HCT116 (cell line): ENCODE data around the gene TMEM117. TPM values are rescaled to one million over a fixed set of nuclear protein-coding genes. Genes with fewer than 3 reads are reported as not detected.

ENCODE experiments used
- ATAC-seq: fragments of 200-7000 bp; cut with Tn5 transposase; 2 replicates; pipeline ENCODE4 v1.9.1; 2020; ENCODE audit warnings: mild to moderate bottlenecking, moderate library complexity
- BruUV-seq: library from RNA; stranded (reverse); fragments of 400-500 nt; replicated peaks from 2 replicates; lab custom pipeline; 2021; lab: Mats Ljungman, UMichigan
- CTCF ChIA-PET: fragments of 300-600 bp; sonication (Branson Sonifier 250); formaldehyde crosslinking; loops from one replicate; lab custom pipeline; 2021; ENCODE audit warnings: antibody characterized with exemption; lab: Charles Lee
- POLR2A ChIA-PET: fragments of 300-600, 350-600 bp; sonication (Branson Sonifier 250); formaldehyde crosslinking; loops from one replicate; lab custom pipeline; 2021; ENCODE audit warnings: antibody characterized with exemption; lab: Charles Lee
- RAD21 ChIA-PET, 2 experiments: fragments of 300-600 bp; sonication (Branson Sonifier 250); formaldehyde crosslinking; loops; one replicate each; lab custom pipeline; 2023; ENCODE audit warnings: low total read pairs in 2 of 2; ENCODE audit not compliant: uncharacterized antibody in 2 of 2, unreplicated experiment in 2 of 2, low non-redundant PET in 1 of 2; lab: Charles Lee
- DNase-seq: peaks from one replicate; pipeline ENCODE4 v3.0.0-alpha.2; 2010; ENCODE audit warnings: low read depth, low spot score
- H2AFZ ChIP-seq: fragments of 200-600 bp; shearing (Covaris generic), sonication (generic); 2 replicates; pipeline ENCODE4 v1.6.1; 2017; ENCODE audit warnings: low read depth, mixed run types, mixed read lengths, antibody characterized with exemption, low read length; ENCODE audit not compliant: poor library complexity, severe bottlenecking
- H3K27ac ChIP-seq: 2 replicates; pipeline ENCODE4 v1.5.1; 2012; ENCODE audit warnings: low read depth, low read length
- H3K27me3 ChIP-seq: fragments of 200-600 bp; sonication (generic); 2 replicates; pipeline ENCODE4 v1.6.1; 2016; ENCODE audit warnings: mixed run types, low read length, mixed read lengths; ENCODE audit not compliant: insufficient read depth
- H3K36me3 ChIP-seq, 2 experiments: fragments of 200-500 bp in 1 of 2; fragments of 200-600 bp in 1 of 2; sonication (Bioruptor generic) in 1 of 2; sonication (generic) in 1 of 2; 2 replicates each; pipeline versions ENCODE4 v1.5.1 to v1.6.1; 2014 to 2016; ENCODE audit warnings: low read length in 2 of 2, inconsistent platforms in 1 of 2, mixed read lengths in 1 of 2, mixed run types in 1 of 2; ENCODE audit not compliant: insufficient read depth in 2 of 2, control insufficient read depth in 1 of 2
- H3K4me1 ChIP-seq, 2 experiments: fragments of 200-600 bp in 1 of 2; sonication (generic) in 1 of 2; 2 replicates each; pipeline versions ENCODE4 v1.5.1 to v1.6.1; 2012 to 2017; ENCODE audit warnings: low read length in 2 of 2, inconsistent platforms in 1 of 2, mild to moderate bottlenecking in 1 of 2, mixed read lengths in 1 of 2, mixed run types in 1 of 2, moderate library complexity in 1 of 2; ENCODE audit not compliant: insufficient read depth in 2 of 2, control insufficient read depth in 1 of 2
- H3K4me2 ChIP-seq: fragments of 200-600 bp; sonication (generic); 2 replicates; pipeline ENCODE4 v1.6.1; 2017; ENCODE audit warnings: mixed run types, low read length, mixed read lengths
- H3K4me3 ChIP-seq, 2 experiments: fragments of 200-600 bp in 1 of 2; sonication (generic) in 1 of 2; replicated peaks in 1 of 2; 2 replicates each; pipeline ENCODE4 v1.5.1; 2011 to 2016; ENCODE audit warnings: low read length in 2 of 2, control low read depth in 1 of 2, low read depth in 1 of 2, mild to moderate bottlenecking in 1 of 2, mixed read lengths in 1 of 2, mixed run types in 1 of 2
- H3K79me2 ChIP-seq: fragments of 200-600 bp; sonication (generic); 2 replicates; pipeline ENCODE4 v1.6.1; 2017; ENCODE audit warnings: mild to moderate bottlenecking, mixed run types, low read length, moderate library complexity, mixed read lengths; ENCODE audit not compliant: insufficient read depth
- H3K9ac ChIP-seq: fragments of 200-600 bp; sonication (generic); 2 replicates; pipeline ENCODE4 v1.6.1; 2016; ENCODE audit warnings: low read length, mixed read lengths
- H3K9me2 ChIP-seq: fragments of 200-600 bp; sonication (generic), shearing (Covaris generic); 2 replicates; pipeline ENCODE4 v1.6.1; 2017; ENCODE audit warnings: mixed run types, mild to moderate bottlenecking, moderate library complexity; ENCODE audit not compliant: insufficient read depth
- H3K9me3 ChIP-seq, 2 experiments: fragments of 200-500 bp in 1 of 2; fragments of 200-600 bp in 1 of 2; sonication (Bioruptor generic) in 1 of 2; sonication (generic) in 1 of 2; 2 replicates each; pipeline ENCODE4 v1.6.1; 2014 to 2017; ENCODE audit warnings: low read length in 2 of 2, mixed read lengths in 2 of 2, inconsistent platforms in 1 of 2, low read depth in 1 of 2, mild to moderate bottlenecking in 1 of 2, mixed run types in 1 of 2, moderate library complexity in 1 of 2; ENCODE audit not compliant: control insufficient read depth in 1 of 2, insufficient read depth in 1 of 2
- H4K20me1 ChIP-seq: fragments of 200-600 bp; sonication (generic), shearing (Covaris generic); 2 replicates; pipeline ENCODE4 v1.6.1; 2017; ENCODE audit warnings: mixed run types, mild to moderate bottlenecking, moderate library complexity; ENCODE audit not compliant: insufficient read depth
- ELF1 ChIP-seq: IDR thresholded peaks from 2 replicates; pipeline ENCODE4 v1.6.1; 2012; ENCODE audit warnings: low read depth, borderline replicate concordance
- MAX ChIP-seq: IDR thresholded peaks from 2 replicates; pipeline ENCODE4 v1.6.1; 2012
- SIN3A ChIP-seq: IDR thresholded peaks from 2 replicates; pipeline ENCODE4 v1.6.1; 2012; ENCODE audit warnings: low read depth
- SRF ChIP-seq: IDR thresholded peaks from 2 replicates; pipeline ENCODE4 v1.6.1; 2012; ENCODE audit warnings: low read depth
- YY1 ChIP-seq: IDR thresholded peaks from 2 replicates; pipeline ENCODE4 v1.6.1; 2011; ENCODE audit warnings: low read length, low read depth, moderate library complexity, mild to moderate bottlenecking; ENCODE audit not compliant: insufficient replicate concordance; ENCODE audit errors: extremely low read depth
- ZFX ChIP-seq: fragments of 450-650 bp; IDR thresholded peaks from 2 replicates; pipeline ENCODE4 v1.6.1; 2017
- intact Hi-C: fragments of 100-400 bp; cut with micrococcal nuclease; formaldehyde crosslinking; loops from 2 replicates; pipeline ENCODE4 v1.10.0; 2022
- total RNA-seq: library from RNA; stranded (reverse); gene quantifications from one replicate; pipeline ENCODE4 v1.2.1, GENCODE V29; 2021; ENCODE audit not compliant: unreplicated experiment
- TF ChIP-seq, protein P1 (sequence below), 3 experiments: fragments of 200-600 bp in 1 of 3; sonication (generic) in 1 of 3; IDR thresholded peaks in 2 of 3; conservative IDR thresholded peaks in 1 of 3; 2 replicates each; pipeline ENCODE4 v1.5.1; 2012 to 2017; ENCODE audit warnings: low read depth in 2 of 3, low read length in 2 of 3, antibody characterized with exemption in 1 of 3, borderline replicate concordance in 1 of 3, control low read depth in 1 of 3, mild to moderate bottlenecking in 1 of 3, mixed read lengths in 1 of 3, mixed run types in 1 of 3, moderate library complexity in 1 of 3; ENCODE audit not compliant: insufficient read depth in 1 of 3

The TMEM117 gene
- total RNA-seq, 1 experiment from 2014 or later = 3.6 TPM

DNA sequence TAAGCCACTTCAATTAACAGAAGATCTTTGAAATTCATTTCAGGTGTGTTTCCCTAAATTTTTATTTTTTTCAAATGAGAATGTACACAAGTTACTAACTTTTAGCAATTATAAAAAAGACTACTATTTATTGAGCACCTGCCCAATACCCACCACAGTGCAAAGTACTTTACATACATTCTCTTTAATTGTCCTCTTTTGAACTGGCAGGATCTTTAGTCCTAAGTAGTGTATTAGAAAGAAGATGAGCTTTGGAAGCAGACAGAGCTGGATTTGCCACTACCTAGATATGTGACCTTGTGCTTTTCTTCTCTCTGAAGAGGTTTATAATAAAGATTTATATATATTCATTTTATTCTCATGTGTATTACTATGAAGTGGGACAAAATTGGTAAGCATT lies 63.7 kb downstream of the TMEM117 start:
- Histone ChIP-seq H3K79me2 (no peaks in the 10 kb centered on the region), H4K20me1 (no peaks in the 10 kb centered on the region), H3K4me3 (no peak overlapping the region), H3K9ac (no peak overlapping the region), H3K27me3 (no peaks in the 10 kb centered on the region), H3K9me2 (no peaks in the 10 kb centered on the region), H3K9me3 (no peaks in the 10 kb centered on the region), H3K4me2 (no peak overlapping the region), H3K27ac (no peak overlapping the region), H2AFZ (no peak overlapping the region), H3K4me1 (no peaks in the 10 kb centered on the region), H3K36me3 (no peaks in the 10 kb centered on the region)
- intact Hi-C loops = no loop called here
- no TSS peak for BruUV-seq
- no peak for ATAC-seq
- TF ChIP-seq MAX = no peak
- POLR2A ChIA-PET = no interaction called here
- DNase-seq = no peak
- CTCF ChIA-PET = no interaction called here
- RAD21 ChIA-PET = no interaction called here

GRCh38 chr12:43903686-43904085 lies 67.8 kb downstream of the TMEM117 start:
- H3K9me3 ChIP-seq = no peaks in the 10 kb centered on the region
- H3K27me3 ChIP-seq = no peaks in the 10 kb centered on the region
- H4K20me1 ChIP-seq = no peaks in the 10 kb centered on the region
- no peak overlapping the region for H2AFZ ChIP-seq
- no peaks in the 10 kb centered on the region for H3K36me3 ChIP-seq
- H3K9ac ChIP-seq = no peak overlapping the region
- ChIA-PET RAD21 (no interaction called here), CTCF (no interaction called here), POLR2A (no interaction called here)
- no peak overlapping the region for H3K27ac ChIP-seq
- H3K4me1 ChIP-seq = no peaks in the 10 kb centered on the region
- ATAC-seq (no peak), DNase-seq (no peak)
- intact Hi-C loops = no loop called here
- no peak overlapping the region for H3K4me2 ChIP-seq
- TF ChIP-seq ELF1 = no peak
- no peak for TF ChIP-seq SRF
- no peak for TF ChIP-seq MAX
- TF ChIP-seq ZFX = no peak
- no peak for TF ChIP-seq YY1
- no peak for TF ChIP-seq SIN3A
- TF ChIP-seq, protein P1, sequence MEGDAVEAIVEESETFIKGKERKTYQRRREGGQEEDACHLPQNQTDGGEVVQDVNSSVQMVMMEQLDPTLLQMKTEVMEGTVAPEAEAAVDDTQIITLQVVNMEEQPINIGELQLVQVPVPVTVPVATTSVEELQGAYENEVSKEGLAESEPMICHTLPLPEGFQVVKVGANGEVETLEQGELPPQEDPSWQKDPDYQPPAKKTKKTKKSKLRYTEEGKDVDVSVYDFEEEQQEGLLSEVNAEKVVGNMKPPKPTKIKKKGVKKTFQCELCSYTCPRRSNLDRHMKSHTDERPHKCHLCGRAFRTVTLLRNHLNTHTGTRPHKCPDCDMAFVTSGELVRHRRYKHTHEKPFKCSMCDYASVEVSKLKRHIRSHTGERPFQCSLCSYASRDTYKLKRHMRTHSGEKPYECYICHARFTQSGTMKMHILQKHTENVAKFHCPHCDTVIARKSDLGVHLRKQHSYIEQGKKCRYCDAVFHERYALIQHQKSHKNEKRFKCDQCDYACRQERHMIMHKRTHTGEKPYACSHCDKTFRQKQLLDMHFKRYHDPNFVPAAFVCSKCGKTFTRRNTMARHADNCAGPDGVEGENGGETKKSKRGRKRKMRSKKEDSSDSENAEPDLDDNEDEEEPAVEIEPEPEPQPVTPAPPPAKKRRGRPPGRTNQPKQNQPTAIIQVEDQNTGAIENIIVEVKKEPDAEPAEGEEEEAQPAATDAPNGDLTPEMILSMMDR (IDR thresholded peaks at IDR 0.05 in 2 of 3, conservative IDR thresholded peaks at IDR 0.05 in 1 of 3; ENCODE audit: borderline replicate concordance in 1 of 3, insufficient read depth in 1 of 3, low read depth in 2 of 3, low read length in 2 of 3) = no peak
- BruUV-seq = no TSS peak
- no peaks in the 10 kb centered on the region for H3K79me2 ChIP-seq
- H3K9me2 ChIP-seq = no peaks in the 10 kb centered on the region
- H3K4me3 ChIP-seq = no peak overlapping the region
